Measurements from ENCODE around the gene TSPAN9.

TSPAN9 gene

GRCh38 chr12:3326850-3327780 lies 249.9 kb downstream of the TSPAN9 start:
- DNase-seq: no peak

- DNase-seq: no peak
Observed at GRCh38 chr12:3328081-3328480, 250.9 kb downstream of the TSPAN9 start.

GRCh38 chr12:3328571-3328970 lies 251.4 kb downstream of the TSPAN9 start:
- no peak for DNase-seq

- no peak for DNase-seq
Observed at GRCh38 chr12:3329361-3329760, 252.2 kb downstream of the TSPAN9 start.

GRCh38 chr12:3330976-3331510 lies 253.9 kb downstream of the TSPAN9 start:
- no peak for DNase-seq

GRCh38 chr12:3332188-3332587 lies 255.0 kb downstream of the TSPAN9 start:
- DNase-seq: no peak

- DNase-seq: no peak
Observed at GRCh38 chr12:3333583-3333982, 256.4 kb downstream of the TSPAN9 start.

- no peak for DNase-seq
Observed at GRCh38 chr12:3333991-3334391, 256.8 kb downstream of the TSPAN9 start.

GRCh38 chr12:3335078-3335487 lies 257.9 kb downstream of the TSPAN9 start:
- DNase-seq: no peak
